Gastroesophageal sphincter (tissue), 4 donors: ENCODE results near the gene HM13. TPM values are rescaled to one million over a fixed set of nuclear protein-coding genes. Genes with fewer than 3 reads are reported as not detected.
"Not testable (repeated sequence)": the region's sequence is repeated elsewhere in the genome, so short reads cannot be mapped to it uniquely, and the experiment has no call there.

Experiments
- ATAC-seq: fragments of 150-250 bp; one replicate; pipeline ENCODE4 v1.9.1; 2016; ENCODE audit warnings: mild to moderate bottlenecking, moderate library complexity
- H3K27ac ChIP-seq, 4 donors: fragments of 200-600 bp; sonication (generic) in 3 of 4; 1 replicate in 3 of 4; 2 replicates in 1 of 4; pipeline ENCODE4 v1.5.1; 2016 to 2019
- H3K27me3 ChIP-seq: fragments of 200-600 bp; sonication (generic); one replicate; pipeline ENCODE4 v1.5.1; 2019
- H3K36me3 ChIP-seq, 2 donors: fragments of 200-600 bp; sonication (generic); one replicate each; pipeline ENCODE4 v1.5.1; 2019; ENCODE audit warnings: control low read depth in 1 of 2
- H3K4me1 ChIP-seq, 3 donors: fragments of 200-600 bp; sonication (generic); 1 replicate in 2 of 3; 2 replicates in 1 of 3; pipeline ENCODE4 v1.5.1; 2016 to 2019; ENCODE audit warnings: control low read depth in 2 of 3
- H3K4me3 ChIP-seq, 2 donors: fragments of 200-600 bp; sonication (generic); one replicate each; pipeline ENCODE4 v1.5.1; 2019; ENCODE audit warnings: mild to moderate bottlenecking in 1 of 2, moderate library complexity in 1 of 2
- H3K9me3 ChIP-seq, 3 donors: fragments of 200-600 bp; sonication (generic); one replicate each; pipeline ENCODE4 v1.5.1; 2017 to 2019; ENCODE audit warnings: control low read depth in 2 of 3
- EP300 ChIP-seq: sonication (generic); formaldehyde crosslinking; IDR thresholded peaks from one replicate; pipeline ENCODE4 v1.6.1; 2017; ENCODE audit warnings: antibody characterized with exemption, mild to moderate bottlenecking
- POLR2A ChIP-seq, 2 donors: fragments of 450-650 bp; IDR thresholded peaks; one replicate each; pipeline ENCODE4 v1.6.1; 2017; ENCODE audit warnings: antibody characterized with exemption in 2 of 2, mild to moderate bottlenecking in 2 of 2, moderate library complexity in 1 of 2
- POLR2AphosphoS5 ChIP-seq: sonication (generic); formaldehyde crosslinking; IDR thresholded peaks from one replicate; pipeline ENCODE4 v1.6.1; 2017; ENCODE audit warnings: antibody characterized with exemption
- WGBS, 2 donors: methylation state at CpG; one replicate each; pipeline ENCODE4 v1.1.5; 2018; ENCODE audit warnings: low coverage in 1 of 2; 5-methylcytosine and 5-hydroxymethylcytosine counted together
- total RNA-seq, 4 donors: library from RNA; depleted of rRNA; stranded (reverse); fragments of >200 nt; gene quantifications; one replicate each; pipeline ENCODE4 v1.1.0, GENCODE V29; 2016
- TF ChIP-seq, protein P1 (sequence below), 4 experiments: fragments of 200-600 bp in 2 of 4; fragments of 450-650 bp in 2 of 4; sonication (generic) in 1 of 4; IDR thresholded peaks; one replicate each; pipeline ENCODE4 v1.5.1; 2017 to 2019; ENCODE audit warnings: antibody characterized with exemption in 4 of 4, mild to moderate bottlenecking in 2 of 4, moderate library complexity in 2 of 4

HM13 gene
- total RNA-seq, 4 donors from 2014 or later = 39.1 to 55.9 (median 44.8) TPM

DNA sequence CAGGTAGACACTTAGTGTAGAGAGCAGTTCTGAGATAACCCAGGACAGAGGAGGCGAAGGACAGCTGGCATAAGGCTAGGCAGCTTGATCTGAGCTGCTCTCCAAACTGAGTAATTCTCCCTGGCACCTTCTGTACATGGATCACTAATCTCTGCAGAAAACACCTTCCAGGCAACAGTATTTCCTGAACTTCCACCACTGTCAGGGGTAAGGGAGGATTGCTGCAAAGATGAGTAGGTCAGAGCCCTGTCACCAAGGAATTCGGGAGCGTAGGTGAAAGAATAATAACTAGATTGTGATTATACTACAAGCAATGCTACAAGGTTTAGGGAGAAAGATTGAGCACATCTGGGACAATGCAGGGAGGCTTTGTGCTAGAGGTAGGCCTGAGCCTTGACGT is 1.9 kb downstream of the HM13 start:
- WGBS, 2 donors = 77 to 90% methylated on average over 2 to 4 of the region's 4 CpGs
- TF ChIP-seq, protein P1, sequence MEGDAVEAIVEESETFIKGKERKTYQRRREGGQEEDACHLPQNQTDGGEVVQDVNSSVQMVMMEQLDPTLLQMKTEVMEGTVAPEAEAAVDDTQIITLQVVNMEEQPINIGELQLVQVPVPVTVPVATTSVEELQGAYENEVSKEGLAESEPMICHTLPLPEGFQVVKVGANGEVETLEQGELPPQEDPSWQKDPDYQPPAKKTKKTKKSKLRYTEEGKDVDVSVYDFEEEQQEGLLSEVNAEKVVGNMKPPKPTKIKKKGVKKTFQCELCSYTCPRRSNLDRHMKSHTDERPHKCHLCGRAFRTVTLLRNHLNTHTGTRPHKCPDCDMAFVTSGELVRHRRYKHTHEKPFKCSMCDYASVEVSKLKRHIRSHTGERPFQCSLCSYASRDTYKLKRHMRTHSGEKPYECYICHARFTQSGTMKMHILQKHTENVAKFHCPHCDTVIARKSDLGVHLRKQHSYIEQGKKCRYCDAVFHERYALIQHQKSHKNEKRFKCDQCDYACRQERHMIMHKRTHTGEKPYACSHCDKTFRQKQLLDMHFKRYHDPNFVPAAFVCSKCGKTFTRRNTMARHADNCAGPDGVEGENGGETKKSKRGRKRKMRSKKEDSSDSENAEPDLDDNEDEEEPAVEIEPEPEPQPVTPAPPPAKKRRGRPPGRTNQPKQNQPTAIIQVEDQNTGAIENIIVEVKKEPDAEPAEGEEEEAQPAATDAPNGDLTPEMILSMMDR (IDR thresholded peaks at IDR 0.05) = no peak
- TF ChIP-seq POLR2A (IDR thresholded peaks at IDR 0.05) (no peak), EP300 (no peak), POLR2AphosphoS5 (no peak)
- peak overlapping the region in 1 of 2 donors; percentile 92 for H3K4me3 ChIP-seq
- H3K4me1 ChIP-seq = peaks cover 4 to 65% (median 25%) of the 10 kb centered on the region in 3 donors
- H3K36me3 ChIP-seq = peaks cover 0 to 24% of the 10 kb centered on the region in 2 donors
- no peaks in the 10 kb centered on the region for H3K27me3 ChIP-seq
- H3K27ac ChIP-seq = no peak overlapping the region
- ATAC-seq = no peak
- no peaks in the 10 kb centered on the region for H3K9me3 ChIP-seq

DNA sequence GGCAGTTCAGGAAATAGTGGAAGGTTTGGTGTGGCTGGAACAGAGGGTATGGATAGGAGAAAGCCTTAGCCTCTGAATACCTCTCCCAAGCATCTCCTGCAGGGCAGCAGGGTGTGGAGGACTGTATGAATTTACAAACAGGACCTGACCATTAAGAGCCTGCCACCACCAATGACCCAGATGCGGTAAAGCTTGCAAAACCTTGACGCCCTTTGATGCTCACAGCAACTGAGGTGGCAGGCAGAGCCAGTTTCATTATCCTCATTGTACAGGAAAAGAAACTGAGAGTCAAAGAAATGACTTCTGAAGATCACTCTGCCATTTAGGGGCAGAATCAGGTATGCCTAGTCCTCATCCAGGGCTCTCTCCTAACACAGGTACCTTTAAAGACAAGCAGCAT is 2.4 kb downstream of the HM13 start:
- peaks cover 4 to 70% (median 25%) of the 10 kb centered on the region in 3 donors for H3K4me1 ChIP-seq
- peaks cover 0 to 28% of the 10 kb centered on the region in 2 donors for H3K36me3 ChIP-seq
- no peaks in the 10 kb centered on the region for H3K9me3 ChIP-seq
- no peak overlapping the region for H3K4me3 ChIP-seq
- no peak for TF ChIP-seq POLR2AphosphoS5
- no peak for TF ChIP-seq EP300
- TF ChIP-seq POLR2A (IDR thresholded peaks at IDR 0.05) = no peak
- TF ChIP-seq, protein P1 (IDR thresholded peaks at IDR 0.05) = no peak
- 100% methylated on average over 1 to 2 of the region's 2 CpGs for WGBS, 2 donors
- no peak overlapping the region for H3K27ac ChIP-seq
- ATAC-seq = no peak
- H3K27me3 ChIP-seq = no peaks in the 10 kb centered on the region

DNA sequence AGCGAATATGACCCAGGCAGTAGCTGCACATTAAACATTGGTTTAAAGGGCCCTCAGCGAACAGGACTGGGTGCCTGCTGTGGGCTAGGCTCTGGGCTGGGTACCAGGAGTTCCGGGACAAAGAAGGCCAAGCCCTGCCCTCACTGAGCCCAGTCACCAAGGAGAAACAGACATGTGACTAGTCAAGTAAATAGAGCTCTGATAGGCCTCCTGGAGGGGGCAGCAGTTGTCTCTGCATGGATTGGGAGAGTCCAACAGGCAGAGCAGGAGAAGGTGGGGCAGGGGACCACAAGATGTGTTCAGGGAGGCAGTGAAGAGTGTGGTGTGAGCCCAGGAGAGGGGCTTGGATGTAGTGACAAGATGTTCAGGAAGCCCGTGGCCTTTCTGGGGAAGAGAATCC is 3.1 kb downstream of the HM13 start:
- H3K4me1 ChIP-seq = peaks cover 4 to 76% (median 25%) of the 10 kb centered on the region in 3 donors

DNA sequence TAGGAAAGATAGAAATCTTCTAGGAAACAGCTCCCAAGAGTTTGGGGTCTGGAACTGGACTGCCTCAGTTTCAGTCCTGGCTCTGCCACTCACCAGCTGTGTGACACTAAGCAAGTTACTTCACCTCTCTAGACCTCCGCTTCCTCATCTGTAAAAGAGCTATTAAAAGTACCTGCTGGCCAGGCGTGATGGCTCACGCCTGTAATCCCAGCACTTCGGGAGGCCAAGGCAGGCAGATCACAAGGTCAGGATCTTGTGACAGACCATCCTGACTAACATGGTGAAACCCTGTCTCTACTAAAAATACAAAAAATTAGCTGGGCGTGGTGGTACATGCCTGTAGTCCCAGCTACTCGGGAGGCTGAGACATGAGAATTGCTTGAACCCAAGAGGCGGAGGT is 7.0 kb downstream of the HM13 start:
- H3K4me3 ChIP-seq, H3K27me3 ChIP-seq, ATAC-seq, H3K27ac ChIP-seq, H3K9me3 ChIP-seq: not testable (repeated sequence)
- WGBS, 2 donors = 81% methylated on average over 5 of the region's 7 CpGs; no CpG with 5 or more reads in 1 of the 2 donors
- H3K4me1 ChIP-seq = peaks cover 0 to 74% (median 12%) of the 10 kb centered on the region in 3 donors
- H3K36me3 ChIP-seq = peaks cover 0 to 41% of the 10 kb centered on the region in 2 donors

More for the DNA sequence above, 3.1 kb downstream of the HM13 start:
- H3K4me3 ChIP-seq = no peak overlapping the region
- peaks cover 0 to 28% of the 10 kb centered on the region in 2 donors for H3K36me3 ChIP-seq
- no peak overlapping the region for H3K27ac ChIP-seq
- H3K27me3 ChIP-seq = no peaks in the 10 kb centered on the region
- TF ChIP-seq POLR2AphosphoS5 (no peak), POLR2A (IDR thresholded peaks at IDR 0.05) (no peak), EP300 (no peak)
- TF ChIP-seq, protein P1 (IDR thresholded peaks at IDR 0.05) = no peak
- no peaks in the 10 kb centered on the region for H3K9me3 ChIP-seq
- ATAC-seq = no peak
- WGBS, 2 donors = 52 to 64% methylated on average over 2 to 4 of the region's 4 CpGs

DNA sequence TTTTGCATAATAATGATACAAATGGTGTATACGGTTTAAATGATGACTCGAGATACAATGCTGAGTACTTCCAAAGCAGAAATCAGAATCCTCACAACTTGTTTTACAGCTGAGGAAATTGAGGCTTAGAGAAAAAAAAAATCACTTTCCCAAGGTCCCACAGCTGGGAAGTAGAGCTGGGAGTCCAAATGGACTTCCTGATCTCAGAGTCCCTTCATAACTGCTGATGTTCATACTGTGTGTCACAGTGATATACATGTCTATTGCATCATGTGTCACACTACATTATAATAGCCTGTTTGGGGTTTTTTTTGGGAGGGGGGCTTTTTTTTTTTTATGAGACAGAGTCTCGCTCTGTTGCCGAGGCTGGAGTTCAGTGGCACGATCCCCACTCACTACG is 8.5 kb downstream of the HM13 start:
- WGBS, 2 donors = 75 to 78% methylated on average over 2 to 4 of the region's 6 CpGs
- ATAC-seq = no peak
- H3K4me3 ChIP-seq = no peak overlapping the region
- H3K27me3 ChIP-seq = no peaks in the 10 kb centered on the region
- H3K9me3 ChIP-seq = no peaks in the 10 kb centered on the region
- peaks cover 0 to 60% (median 0%) of the 10 kb centered on the region in 3 donors for H3K4me1 ChIP-seq
- no peak overlapping the region for H3K27ac ChIP-seq
- H3K36me3 ChIP-seq = peaks cover 0 to 50% of the 10 kb centered on the region in 2 donors
- TF ChIP-seq EP300 (no peak), POLR2AphosphoS5 (no peak), POLR2A (IDR thresholded peaks at IDR 0.05) (no peak)
- TF ChIP-seq, protein P1 (IDR thresholded peaks at IDR 0.05) = no peak
